HepG2 (cell line): ENCODE data around the gene IL16.

Source experiments
- CCDC6 ChIP-seq: sonication (generic); formaldehyde crosslinking; IDR thresholded peaks from 2 replicates; pipeline ENCODE4 v1.8.1; 2022; ENCODE audit warnings: mild to moderate bottlenecking, missing genetic modification reagents, moderate library complexity
- FOXK1 ChIP-seq: sonication (generic); formaldehyde crosslinking; IDR thresholded peaks from 2 replicates; pipeline ENCODE4 v1.4.0; 2020; ENCODE audit warnings: low read depth, missing genetic modification reagents, borderline replicate concordance
- PAF1 ChIP-seq: IDR thresholded peaks from 2 replicates; pipeline ENCODE4 v1.6.1; 2016; ENCODE audit warnings: missing genetic modification reagents, missing compliant biosample characterization
- XBP1 ChIP-seq: sonication (generic); formaldehyde crosslinking; IDR thresholded peaks from 2 replicates; pipeline ENCODE4 v1.5.0; 2020; ENCODE audit warnings: missing genetic modification reagents
- ZBTB49 ChIP-seq: sonication (generic); formaldehyde crosslinking; IDR thresholded peaks from 2 replicates; pipeline ENCODE4 v1.4.0; 2020; ENCODE audit warnings: missing genetic modification reagents, borderline replicate concordance

- TF ChIP-seq ZBTB49 (CRISPR knock-in tag) (no peak), CCDC6 (no peak), XBP1 (CRISPR knock-in tag) (no peak), FOXK1 (no peak), PAF1 (CRISPR knock-in tag) (no peak)
These were observed 103.1 kb downstream of the IL16 start for GRCh38 chr15:81299630-81300273.
